Smooth muscle cell of trachea (primary cell): Measurements from ENCODE around the gene IFI27. TPM values are rescaled to one million over a fixed set of nuclear protein-coding genes. Genes with fewer than 3 reads are reported as not detected.

Experiments used
- total RNA-seq: library from RNA; depleted of rRNA; stranded (reverse); fragments of >200 nt; gene quantifications from 2 replicates; pipeline ENCODE4 v1.2.1, GENCODE V29; 2014

Gene IFI27
- total RNA-seq: 34.4 and 52.5 TPM in 2 replicates

DNA sequence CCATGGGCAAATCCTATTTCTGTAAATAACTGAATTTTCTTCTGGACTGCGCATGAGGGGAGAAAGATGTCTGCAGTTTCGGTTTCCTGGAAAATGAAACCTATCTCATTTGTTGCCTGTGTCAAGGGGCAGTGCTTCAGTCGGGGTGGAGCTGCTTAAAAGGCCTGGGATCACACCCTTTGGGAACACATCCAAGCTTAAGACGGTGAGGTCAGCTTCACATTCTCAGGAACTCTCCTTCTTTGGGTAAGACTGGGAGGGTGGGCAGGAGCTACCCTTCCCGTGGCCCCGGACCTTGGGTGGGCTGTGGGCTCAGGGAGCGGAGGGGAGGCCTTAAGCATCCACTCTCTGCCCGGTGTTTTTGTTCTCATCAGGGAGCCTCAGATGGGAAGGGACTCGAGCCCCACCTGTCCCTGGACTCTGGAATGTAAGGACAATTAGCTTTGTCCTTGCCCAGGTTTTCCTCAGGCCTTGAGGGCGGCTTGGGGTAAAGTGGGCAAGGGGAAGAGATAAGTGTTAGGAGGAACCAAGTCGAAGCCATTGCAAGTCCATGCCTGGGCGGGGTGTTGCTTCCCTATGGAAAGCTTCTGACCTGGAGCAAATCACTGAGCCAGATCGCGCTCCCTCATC is at the start of gene IFI27:
Gene IFI27, plus strand, starts transcription at position 185 of the 630 bp plus-strand sequence.

DNA sequence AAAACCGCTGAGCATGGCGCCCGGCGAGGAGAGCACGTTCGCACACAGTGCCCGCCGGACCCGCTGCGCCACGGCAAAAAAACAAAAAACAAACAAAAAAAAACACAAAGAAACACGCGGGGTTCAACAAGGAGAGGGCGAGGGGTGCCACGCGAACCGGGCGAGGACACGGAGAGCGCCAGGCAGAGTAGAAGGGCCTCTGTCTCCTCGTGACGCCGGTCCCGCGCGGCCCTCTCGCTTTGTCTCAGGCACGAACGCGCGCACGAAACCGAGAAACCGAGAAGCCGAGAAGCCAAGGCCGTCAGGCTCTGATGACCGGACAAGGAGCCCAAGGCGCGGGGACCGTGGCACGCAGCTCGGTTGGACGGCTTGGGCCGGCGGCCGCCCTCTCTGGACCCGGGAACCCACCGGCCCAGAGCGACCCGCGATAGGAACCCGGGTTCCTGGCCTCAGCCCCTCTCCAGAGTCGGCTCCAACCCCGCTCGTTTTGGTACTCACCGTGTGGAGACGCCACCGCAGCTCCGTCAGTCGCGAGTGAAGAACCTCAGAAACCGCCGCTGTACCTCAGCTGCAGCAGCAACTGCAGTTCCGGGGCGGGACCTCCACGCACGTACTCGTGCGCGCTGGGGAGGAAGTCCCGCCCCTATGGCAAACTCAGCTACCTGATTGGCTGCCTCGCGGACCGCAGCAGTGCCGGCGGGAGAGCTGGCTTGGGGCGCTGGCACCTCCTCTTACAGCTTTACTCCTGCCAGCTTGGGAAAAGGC is 29.7 kb upstream of the IFI27 start, which contains the start of the genes DDX24 and IFI27L1:
Gene DDX24, minus strand, starts transcription at position 582 of the 765 bp plus-strand sequence. CDS start 1,460 bp downstream, outside the sequence.
Gene IFI27L1, plus strand, starts transcription at position 690 of the 765 bp plus-strand sequence. CDS start 15,628 bp downstream, outside the sequence.

DNA sequence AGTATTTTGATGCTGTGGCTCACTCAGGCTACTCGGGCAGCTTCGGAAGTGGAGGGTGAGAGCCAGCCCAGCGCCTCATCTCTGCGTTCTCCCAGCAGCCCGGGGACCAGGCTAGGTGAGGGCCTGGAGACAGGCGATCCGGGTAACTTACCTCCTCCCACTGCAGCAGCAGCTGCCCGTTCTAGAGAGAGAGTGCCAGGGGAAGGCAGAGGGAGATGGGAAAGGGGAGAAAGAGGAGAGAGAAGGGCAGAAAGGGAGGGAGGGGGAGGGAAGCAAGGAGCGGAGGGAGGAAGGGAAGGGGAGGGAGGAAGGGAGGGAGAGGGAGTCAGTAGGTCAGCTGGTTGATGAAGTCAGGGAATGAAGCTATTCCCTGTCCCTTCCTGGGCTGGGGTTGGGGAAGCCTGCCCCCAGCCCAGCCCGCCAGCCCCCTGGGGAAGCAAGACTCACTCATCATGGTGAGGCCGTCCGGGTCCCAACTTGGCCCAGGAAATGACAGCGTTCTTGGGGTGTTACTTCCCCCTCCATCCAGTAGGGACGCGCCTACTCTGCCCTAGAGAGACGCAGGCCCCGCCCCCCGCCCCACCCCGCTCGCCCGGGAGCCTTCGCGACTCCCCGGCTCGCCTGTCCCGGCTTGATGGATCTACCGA is 18.7 kb downstream of the IFI27 start, which contains the start of gene IFI27L2:
Gene IFI27L2, minus strand, starts transcription at position 494 of the 647 bp plus-strand sequence. Its CDS starts 40 bp downstream, at position 454.

Other genes with a start within 250 kb of the IFI27 start
- gene FAM181A, start 183.4 kb upstream of the IFI27 start, total RNA-seq: not detected in 2 replicates
- 0.50 and 1.2 TPM in 2 replicates for gene ASB2, start 134.2 kb upstream of the IFI27 start, total RNA-seq
- gene CCDC197, start 113.4 kb upstream of the IFI27 start, total RNA-seq: not detected in 2 replicates
- 1.7 and 2.8 TPM in 2 replicates for gene OTUB2, start 84.4 kb upstream of the IFI27 start, total RNA-seq
- 158 and 205 TPM in 2 replicates for gene DDX24, start 29.5 kb upstream of the IFI27 start, total RNA-seq
- 9.6 and 22.0 TPM in 2 replicates for gene IFI27L1, start 29.4 kb upstream of the IFI27 start, total RNA-seq
- 99.8 and 126 TPM in 2 replicates for gene IFI27L2, start 18.9 kb downstream of the IFI27 start, total RNA-seq
- gene PPP4R4, start 63.6 kb downstream of the IFI27 start, total RNA-seq: 0.44 and 2.8 TPM in 2 replicates
- 0.17 TPM in 1 of 2 replicates, not detected in the other for gene SERPINA10, start 182.5 kb downstream of the IFI27 start, total RNA-seq
- gene SERPINA6, start 212.6 kb downstream of the IFI27 start, total RNA-seq: 0.17 TPM in 1 of 2 replicates, not detected in the other